ENCODE measurements around the gene ROBO3. TPM values are rescaled to one million over a fixed set of nuclear protein-coding genes. Genes with fewer than 3 reads are reported as not detected.

Gene ROBO3
- total and polyA plus RNA-seq, 2 of the 8 experiments (the other 6 are each of a cell fraction or from before 2014, with no cell fraction given) = 12.1 to 24.6 TPM

DNA sequence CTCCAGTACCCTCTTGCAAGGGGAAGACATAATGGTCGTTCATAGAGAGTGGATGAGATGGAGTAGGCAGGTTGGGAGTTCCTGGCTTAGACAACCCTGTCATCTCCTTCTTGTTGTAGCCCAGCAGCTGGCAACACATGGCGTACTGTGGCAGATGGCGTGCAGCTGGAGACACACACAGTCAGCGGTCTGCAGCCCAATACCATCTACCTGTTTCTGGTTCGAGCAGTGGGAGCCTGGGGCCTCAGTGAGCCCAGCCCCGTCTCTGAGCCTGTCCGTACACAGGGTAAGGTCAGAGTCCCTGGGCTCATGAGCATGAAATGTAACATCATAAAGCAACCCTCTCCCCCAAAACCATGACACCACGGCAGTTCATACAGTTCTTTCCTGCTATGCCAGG lies 8.7 kb downstream of the ROBO3 start:
- H3K56ac ChIP-seq (replicated peaks; ENCODE audit: insufficient read length, low read depth, low read length) = no peak overlapping the region
- no peaks in the 10 kb centered on the region for H3K36me3 ChIP-seq (ENCODE audit: control insufficient read depth in 2 of 4, insufficient read depth in 4 of 4, low read length in 3 of 4)
- no peak overlapping the region for H3K4me2 ChIP-seq (ENCODE audit: insufficient read depth in 1 of 2, low read depth in 2 of 2, low read length in 2 of 2)
- peaks cover 26 to 71% (median 61%) of the 10 kb centered on the region in 4 experiments for H3K27me3 ChIP-seq (replicated peaks in 1 of 4; ENCODE audit: control insufficient read depth in 3 of 4, extremely low read depth in 1 of 4, insufficient read depth in 3 of 4, low read length in 3 of 4)
- no peak overlapping the region for H2AK5ac ChIP-seq (ENCODE audit: low read depth, low read length)
- no peak overlapping the region for H3K4ac ChIP-seq (replicated peaks; ENCODE audit: insufficient read length, low read depth, low read length)
- no peaks in the 10 kb centered on the region for H3K79me2 ChIP-seq (ENCODE audit: control insufficient read depth in 1 of 2, insufficient read depth in 2 of 2, low read length in 2 of 2)
- H2BK5ac ChIP-seq (ENCODE audit: low read depth, low read length) = no peak overlapping the region
- TF ChIP-seq SRF (IDR thresholded peaks at IDR 0.05; ENCODE audit: low read depth, low read length) (no peak), SAP30 (IDR thresholded peaks at IDR 0.05; ENCODE audit: insufficient read depth, insufficient replicate concordance, low read length) (no peak)
- TF ChIP-seq, protein P1, sequence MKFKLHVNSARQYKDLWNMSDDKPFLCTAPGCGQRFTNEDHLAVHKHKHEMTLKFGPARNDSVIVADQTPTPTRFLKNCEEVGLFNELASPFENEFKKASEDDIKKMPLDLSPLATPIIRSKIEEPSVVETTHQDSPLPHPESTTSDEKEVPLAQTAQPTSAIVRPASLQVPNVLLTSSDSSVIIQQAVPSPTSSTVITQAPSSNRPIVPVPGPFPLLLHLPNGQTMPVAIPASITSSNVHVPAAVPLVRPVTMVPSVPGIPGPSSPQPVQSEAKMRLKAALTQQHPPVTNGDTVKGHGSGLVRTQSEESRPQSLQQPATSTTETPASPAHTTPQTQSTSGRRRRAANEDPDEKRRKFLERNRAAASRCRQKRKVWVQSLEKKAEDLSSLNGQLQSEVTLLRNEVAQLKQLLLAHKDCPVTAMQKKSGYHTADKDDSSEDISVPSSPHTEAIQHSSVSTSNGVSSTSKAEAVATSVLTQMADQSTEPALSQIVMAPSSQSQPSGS (IDR thresholded peaks at IDR 0.05; ENCODE audit: low read length) = no peak
- peaks cover 0 to 12% (median 9%) of the 10 kb centered on the region in 4 experiments; a peak in 5 of 7 replicates for H3K4me1 ChIP-seq (replicated peaks in 1 of 4; ENCODE audit: control insufficient read depth in 3 of 4, insufficient read depth in 4 of 4, low read length in 3 of 4)
- no peak overlapping the region for H2BK15ac ChIP-seq (ENCODE audit: low read length)
- no peak overlapping the region for H4K8ac ChIP-seq (ENCODE audit: extremely low read depth, insufficient read depth, low read length)
- H3K23ac ChIP-seq (ENCODE audit: insufficient read length) = no peak overlapping the region
- H3K27ac ChIP-seq (ENCODE audit: low read depth, low read length) = no peak overlapping the region
- H2BK12ac ChIP-seq (ENCODE audit: low read depth, low read length) = 0 out of 2 replicates have a peak overlapping the region, but pooled peaks have one; percentile 17
- POLR2A ChIA-PET (ENCODE audit: partially characterized antibody) = no interaction called here
- H3K18ac ChIP-seq (ENCODE audit: extremely low read depth, low read length) = no peak overlapping the region
- H2BK20ac ChIP-seq (ENCODE audit: low read length) = no peak overlapping the region
- peaks cover 2 to 4% of the 10 kb centered on the region in 2 experiments for H4K20me1 ChIP-seq (replicated peaks in 1 of 2; ENCODE audit: control insufficient read depth in 1 of 2, insufficient read depth in 2 of 2, low read length in 2 of 2)
- no peak overlapping the region for H4K91ac ChIP-seq (replicated peaks; ENCODE audit: insufficient read length, low read length)
- no peak overlapping the region for H2BK120ac ChIP-seq (replicated peaks; ENCODE audit: low read depth, low read length)
- H2AFZ ChIP-seq (ENCODE audit: low read length) = no peak overlapping the region
- DNase-seq (ENCODE audit: low read depth in 1 of 2, low spot score in 2 of 2) = no peak
- H3K79me1 ChIP-seq (ENCODE audit: low read depth, low read length) = no peaks in the 10 kb centered on the region
- H3K9ac ChIP-seq (replicated peaks in 1 of 4; ENCODE audit: extremely low read depth in 1 of 4, low read depth in 3 of 4, low read length in 3 of 4) = no peak overlapping the region
- H4K5ac ChIP-seq (ENCODE audit: insufficient read length, low read depth, low read length) = no peak overlapping the region
- peaks cover 8% of the 10 kb centered on the region; the same call in 1 of the 2 replicates for H3K23me2 ChIP-seq (ENCODE audit: low read depth, low read length)
- H3K9me3 ChIP-seq (ENCODE audit: insufficient read depth in 2 of 2, low read depth in 1 of 2, low read length in 1 of 2) = no peaks in the 10 kb centered on the region
- FAIRE-seq = no peak
- H3K14ac ChIP-seq (ENCODE audit: insufficient read length) = no peak overlapping the region
- H3K4me3 ChIP-seq (ENCODE audit: extremely low read depth in 1 of 4, insufficient read depth in 2 of 4, low read depth in 3 of 4, low read length in 4 of 4) = no peak overlapping the region
- WGBS, 2 experiments (ENCODE audit: extremely low coverage in 1 of 2, insufficient coverage in 1 of 2, insufficient read length in 1 of 2, insufficient replicate concordance in 2 of 2, low coverage in 1 of 2, low lambda C conversion rate in 2 of 2, missing lambda C conversion rate in 1 of 2) = 86% methylated on average over 8 of the region's 8 CpGs; no CpG with 5 or more reads in 1 of the 2 experiments
- CTCF ChIA-PET (ENCODE audit: partially characterized antibody) = interaction anchor here (1.6 to 3.0 kb wide), 2 partner anchors 8 to 14 kb away, joined by 3 to 15 read pairs; no protein-coding TSS in a partner anchor

Data from H1 (cell line).